ENCODE data around the gene EFEMP2. TPM values are rescaled to one million over a fixed set of nuclear protein-coding genes. Genes with fewer than 3 reads are reported as not detected.

EFEMP2 gene
- total and polyA plus RNA-seq, 3 experiments from 2014 or later: 0.23 to 4.0 (median 3.9) TPM

- no peak overlapping the region for H3K27ac ChIP-seq (ENCODE audit: low read depth, low read length)
- Mint-ChIP-seq H3K4me3 (peak overlapping the region in 6 of 7 donors; percentile 19 to 54 (median 46)), H3K27me3 (peaks cover 0 to 3% of the 10 kb centered on the region in 2 donors), H3K4me1 (peaks cover 18 to 42% (median 23%) of the 10 kb centered on the region in 3 donors), H3K36me3 (peaks cover 0 to 7% (median 0%) of the 10 kb centered on the region in 3 donors), H3K27ac (peak overlapping the region in 2 of 8 donors; percentile 57 to 72), H3K9me3 (no peaks in the 10 kb centered on the region)
- H3K36me3 ChIP-seq (ENCODE audit: insufficient read depth, low read length): no peaks in the 10 kb centered on the region
- no peak overlapping the region for H3K4me3 ChIP-seq (ENCODE audit: low read length)
- ChIA-PET CTCF (interaction anchor here (0.7 to 24.5 kb wide), 5 partner anchors 12 to 120 kb away, joined by 3 to 560 read pairs (median 3); partner anchors contain the start of genes CCDC85B, CFL1, CTSW and FIBP), POLR2A (interaction anchor here (0.5 to 5.2 kb wide), 4 partner anchors 13 to 88 kb away, joined by 3 to 39 read pairs (median 5); partner anchors contain the start of genes CCDC85B, CFL1, FIBP and MUS81)
- H3K4me1 ChIP-seq (ENCODE audit: insufficient read depth, low read length): peaks cover 26% of the 10 kb centered on the region
- no peak for DNase-seq
- H3K27me3 ChIP-seq (ENCODE audit: insufficient read depth, low read length, poor library complexity, severe bottlenecking): no peaks in the 10 kb centered on the region
- no peaks in the 10 kb centered on the region for H3K9me3 ChIP-seq (ENCODE audit: low read length)
These were observed 620 bp downstream of the EFEMP2 start for GRCh38 chr11:65871811-65872548.

GRCh38 chr11:65870706-65871681, 1.6 kb downstream of the EFEMP2 start:
- POLR2A ChIA-PET: interaction anchor here (0.5 to 5.2 kb wide), 4 partner anchors 12 to 89 kb away, joined by 3 to 39 read pairs (median 5); partner anchors contain the start of genes CCDC85B, CFL1, FIBP and MUS81

DNA sequence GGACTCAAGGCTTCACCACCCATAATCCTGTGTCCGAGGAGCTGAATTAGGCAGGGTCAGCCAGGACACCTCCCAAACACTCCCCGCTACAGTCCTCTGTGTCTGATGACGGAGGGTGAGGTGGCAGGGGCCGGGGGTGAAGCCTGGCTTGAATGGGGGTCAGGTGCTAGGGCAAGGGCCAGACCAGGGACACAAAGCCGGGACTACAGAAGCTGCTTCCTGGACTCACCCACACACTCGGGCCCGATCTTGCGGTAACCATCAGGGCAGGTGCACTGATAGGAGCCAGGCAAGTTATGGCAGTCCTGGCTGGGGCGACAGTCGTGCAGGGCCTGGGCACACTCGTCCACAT, 2.3 kb downstream of the EFEMP2 start:
- POLR2A ChIA-PET: interaction anchor here (0.9 to 5.2 kb wide), 2 partner anchors 11 to 182 kb away, joined by 3 to 39 read pairs; partner anchors contain the start of genes CFL1, MUS81 and SF3B2
- DNase-seq: no peak
- H3K4me3 ChIP-seq (ENCODE audit: low read length): no peak overlapping the region
- H3K4me1 ChIP-seq (ENCODE audit: insufficient read depth, low read length): peaks cover 26% of the 10 kb centered on the region
- H3K27ac ChIP-seq (ENCODE audit: low read depth, low read length): no peak overlapping the region
- no peaks in the 10 kb centered on the region for H3K27me3 Mint-ChIP-seq
- peak overlapping the region in 4 of 8 donors; percentile 12 to 68 (median 42) for H3K27ac Mint-ChIP-seq
- CTCF ChIA-PET: interaction anchor here (7.7 to 24.5 kb wide), 2 partner anchors 10 to 18 kb away, joined by 87 to 560 read pairs; partner anchors contain the start of genes CCDC85B, CFL1, CTSW and FIBP
- H3K9me3 ChIP-seq (ENCODE audit: low read length): no peaks in the 10 kb centered on the region
- peak overlapping the region in 2 of 7 donors; percentile 6 to 61 for H3K4me3 Mint-ChIP-seq
- peaks cover 3% of the 10 kb centered on the region for H3K36me3 ChIP-seq (ENCODE audit: insufficient read depth, low read length)
- no peaks in the 10 kb centered on the region for H3K27me3 ChIP-seq (ENCODE audit: insufficient read depth, low read length, poor library complexity, severe bottlenecking)
- peaks cover 18 to 42% (median 23%) of the 10 kb centered on the region in 3 donors for H3K4me1 Mint-ChIP-seq
- H3K9me3 Mint-ChIP-seq: no peaks in the 10 kb centered on the region
- H3K36me3 Mint-ChIP-seq: peaks cover 0 to 21% (median 0%) of the 10 kb centered on the region in 3 donors

More at GRCh38 chr11:65870706-65871681, 1.6 kb downstream of the EFEMP2 start:
- DNase-seq: no peak
- H3K4me1 ChIP-seq (ENCODE audit: insufficient read depth, low read length): peaks cover 26% of the 10 kb centered on the region
- Mint-ChIP-seq H3K4me1 (peaks cover 18 to 42% (median 23%) of the 10 kb centered on the region in 3 donors), H3K27me3 (no peaks in the 10 kb centered on the region), H3K27ac (peak overlapping the region in 6 of 8 donors; percentile 12 to 84 (median 60)), H3K36me3 (peaks cover 0 to 14% (median 0%) of the 10 kb centered on the region in 3 donors), H3K9me3 (no peaks in the 10 kb centered on the region), H3K4me3 (peak overlapping the region in 6 of 7 donors; percentile 11 to 61 (median 24))
- CTCF ChIA-PET: interaction anchor here (0.7 to 24.5 kb wide), 5 partner anchors 11 to 121 kb away, joined by 3 to 560 read pairs (median 3); partner anchors contain the start of genes CCDC85B, CFL1, CTSW and FIBP
- H3K27ac ChIP-seq (ENCODE audit: low read depth, low read length): no peak overlapping the region
- no peaks in the 10 kb centered on the region for H3K36me3 ChIP-seq (ENCODE audit: insufficient read depth, low read length)
- no peaks in the 10 kb centered on the region for H3K27me3 ChIP-seq (ENCODE audit: insufficient read depth, low read length, poor library complexity, severe bottlenecking)
- H3K4me3 ChIP-seq (ENCODE audit: low read length): no peak overlapping the region
- no peaks in the 10 kb centered on the region for H3K9me3 ChIP-seq (ENCODE audit: low read length)

GRCh38 chr11:65869643-65870306, 2.8 kb downstream of the EFEMP2 start:
- H3K36me3 Mint-ChIP-seq: peaks cover 2 to 26% (median 3%) of the 10 kb centered on the region in 3 donors
- H3K27ac Mint-ChIP-seq: peak overlapping the region in 4 of 8 donors; percentile 21 to 68 (median 42)
- H3K4me1 ChIP-seq (ENCODE audit: insufficient read depth, low read length): peaks cover 26% of the 10 kb centered on the region
- CTCF ChIA-PET: interaction anchor here (7.7 to 24.5 kb wide), 2 partner anchors 10 to 18 kb away, joined by 87 to 560 read pairs; partner anchors contain the start of genes CCDC85B, CFL1, CTSW and FIBP
- H3K9me3 Mint-ChIP-seq: no peaks in the 10 kb centered on the region
- peaks cover 18 to 42% (median 23%) of the 10 kb centered on the region in 3 donors for H3K4me1 Mint-ChIP-seq
- H3K36me3 ChIP-seq (ENCODE audit: insufficient read depth, low read length): peaks cover 8% of the 10 kb centered on the region
- no peaks in the 10 kb centered on the region for H3K9me3 ChIP-seq (ENCODE audit: low read length)
- DNase-seq: no peak
- no peak overlapping the region for H3K27ac ChIP-seq (ENCODE audit: low read depth, low read length)
- POLR2A ChIA-PET: interaction anchor here (0.5 to 5.2 kb wide), 3 partner anchors 10 to 183 kb away, joined by 3 to 39 read pairs (median 3); partner anchors contain the start of genes CFL1, MUS81 and SF3B2
- peak overlapping the region in 1 of 7 donors; percentile 54 for H3K4me3 Mint-ChIP-seq
- no peaks in the 10 kb centered on the region for H3K27me3 ChIP-seq (ENCODE audit: insufficient read depth, low read length, poor library complexity, severe bottlenecking)
- H3K4me3 ChIP-seq (ENCODE audit: low read length): no peak overlapping the region
- H3K27me3 Mint-ChIP-seq: no peaks in the 10 kb centered on the region

GRCh38 chr11:65868907-65869306, 3.7 kb downstream of the EFEMP2 start:
- Histone ChIP-seq H3K36me3 (ENCODE audit: insufficient read depth, low read length) (peaks cover 17% of the 10 kb centered on the region), H3K4me3 (ENCODE audit: low read length) (no peak overlapping the region), H3K27ac (ENCODE audit: low read depth, low read length) (no peak overlapping the region), H3K27me3 (ENCODE audit: insufficient read depth, low read length, poor library complexity, severe bottlenecking) (no peaks in the 10 kb centered on the region), H3K4me1 (ENCODE audit: insufficient read depth, low read length) (peaks cover 20% of the 10 kb centered on the region), H3K9me3 (ENCODE audit: low read length) (no peaks in the 10 kb centered on the region)
- POLR2A ChIA-PET: interaction anchor here (5.2 kb wide), 1 partner anchor 10 kb away, joined by 39 read pairs; the partner anchor contains the start of genes CFL1 and MUS81
- CTCF ChIA-PET: interaction anchor here (7.7 to 24.5 kb wide), 2 partner anchors 9 to 19 kb away, joined by 87 to 560 read pairs; partner anchors contain the start of genes CCDC85B, CFL1, CTSW and FIBP
- no peak for DNase-seq
- Mint-ChIP-seq H3K27me3 (no peaks in the 10 kb centered on the region), H3K4me3 (peak overlapping the region in 1 of 7 donors; percentile 54), H3K9me3 (no peaks in the 10 kb centered on the region), H3K36me3 (peaks cover 2 to 35% (median 3%) of the 10 kb centered on the region in 3 donors), H3K4me1 (peaks cover 18 to 39% (median 23%) of the 10 kb centered on the region in 3 donors), H3K27ac (peak overlapping the region in 2 of 8 donors; percentile 56 to 80)

- H3K4me1 Mint-ChIP-seq: peaks cover 16 to 34% (median 19%) of the 10 kb centered on the region in 3 donors
- no peaks in the 10 kb centered on the region for H3K9me3 Mint-ChIP-seq
- ChIA-PET CTCF (interaction anchor here (7.7 to 24.5 kb wide), 2 partner anchors 8 to 20 kb away, joined by 87 to 560 read pairs; partner anchors contain the start of genes CCDC85B, CFL1, CTSW and FIBP), POLR2A (interaction anchor here (1.1 to 5.2 kb wide), 2 partner anchors 9 to 22 kb away, joined by 3 to 39 read pairs; partner anchors contain the start of genes CCDC85B, CFL1 and MUS81)
- peak in 1 of 5 donors; percentile 57 for DNase-seq
- Histone ChIP-seq H3K4me1 (ENCODE audit: insufficient read depth, low read length) (peaks cover 16% of the 10 kb centered on the region), H3K9me3 (ENCODE audit: low read length) (no peaks in the 10 kb centered on the region), H3K4me3 (ENCODE audit: low read length) (no peak overlapping the region), H3K36me3 (ENCODE audit: insufficient read depth, low read length) (peaks cover 24% of the 10 kb centered on the region), H3K27me3 (ENCODE audit: insufficient read depth, low read length, poor library complexity, severe bottlenecking) (no peaks in the 10 kb centered on the region), H3K27ac (ENCODE audit: low read depth, low read length) (no peak overlapping the region)
- H3K27ac Mint-ChIP-seq: peak overlapping the region in 1 of 8 donors; percentile 43
- peaks cover 2 to 42% (median 3%) of the 10 kb centered on the region in 3 donors for H3K36me3 Mint-ChIP-seq
- H3K4me3 Mint-ChIP-seq: peak overlapping the region in 1 of 7 donors; percentile 58
- H3K27me3 Mint-ChIP-seq: no peaks in the 10 kb centered on the region
These were observed 4.4 kb downstream of the EFEMP2 start for GRCh38 chr11:65868076-65868667.

All from CD8-positive, alpha-beta memory T cell (primary cell).